SK-N-SH treated with all-trans-retinoic acid at 6 μM for 48 hours (cell line): ENCODE results near the gene METTL2B.

Source experiments
- ARNTL ChIP-seq: fragments of 450-650 bp; formaldehyde crosslinking; IDR thresholded peaks from 2 replicates; pipeline ENCODE4 v1.5.0; 2020; ENCODE audit warnings: low read depth, mild to moderate bottlenecking, moderate library complexity, borderline replicate concordance
- CSDC2 ChIP-seq: fragments of 250-450 bp; sonication (Bioruptor Pico); IDR thresholded peaks from 2 replicates; pipeline ENCODE4 v1.5.0; 2020; ENCODE audit warnings: mild to moderate bottlenecking, moderate library complexity
- OSR1 ChIP-seq: fragments of 250-450 bp; sonication (Bioruptor Pico); IDR thresholded peaks from 2 replicates; pipeline ENCODE4 v1.8.0; 2022; ENCODE audit warnings: moderate library complexity, mild to moderate bottlenecking, inconsistent platforms
- POU6F1 ChIP-seq: fragments of 250-450 bp; sonication (Bioruptor Pico); IDR thresholded peaks from 2 replicates; pipeline ENCODE4 v1.8.0; 2021; ENCODE audit warnings: low read depth, mild to moderate bottlenecking, moderate library complexity, borderline replicate concordance
- PPARA ChIP-seq: fragments of 250-450 bp; sonication (Bioruptor Pico); IDR thresholded peaks from 2 replicates; pipeline ENCODE4 v1.5.0; 2020; ENCODE audit warnings: mild to moderate bottlenecking, borderline replicate concordance
- TCF4 ChIP-seq: fragments of 250-450 bp; sonication (Bioruptor Pico); IDR thresholded peaks from 2 replicates; pipeline ENCODE4 v1.8.0; 2021; ENCODE audit warnings: mild to moderate bottlenecking, moderate library complexity, borderline replicate concordance
- TOX ChIP-seq: fragments of 250-450 bp; sonication (Bioruptor Pico); IDR thresholded peaks from 2 replicates; pipeline ENCODE4 v1.8.0; 2021; ENCODE audit warnings: mild to moderate bottlenecking, moderate library complexity, borderline replicate concordance
- ZFP3 ChIP-seq: fragments of 250-450 bp; sonication (Bioruptor Pico); IDR thresholded peaks from 2 replicates; pipeline ENCODE4 v1.5.0; 2020; ENCODE audit warnings: mild to moderate bottlenecking, moderate library complexity
- ZFP30 ChIP-seq: fragments of 450-650 bp; formaldehyde crosslinking; IDR thresholded peaks from 2 replicates; pipeline ENCODE4 v1.5.0; 2022; ENCODE audit warnings: mild to moderate bottlenecking, moderate library complexity
- ZNF565 ChIP-seq: fragments of 450-650 bp; formaldehyde crosslinking; conservative IDR thresholded peaks from 2 replicates; pipeline ENCODE4 v1.5.0; 2020; ENCODE audit warnings: low read depth, mild to moderate bottlenecking, moderate library complexity
- TF ChIP-seq, protein P1 (sequence below): fragments of 250-450 bp; sonication (Bioruptor Pico); IDR thresholded peaks from 2 replicates; pipeline ENCODE4 v1.8.0; 2020; ENCODE audit warnings: mild to moderate bottlenecking, moderate library complexity, borderline replicate concordance

- TF ChIP-seq ZFP3 (no peak), PPARA (no peak), TCF4 (CRISPR knock-in tag) (no peak), ARNTL (CRISPR knock-in tag) (no peak), ZFP30 (no peak), POU6F1 (CRISPR knock-in tag) (no peak), TOX (CRISPR knock-in tag) (no peak), CSDC2 (CRISPR knock-in tag) (no peak), OSR1 (CRISPR knock-in tag) (no peak), ZNF565 (CRISPR knock-in tag) (no peak)
- TF ChIP-seq, protein P1, sequence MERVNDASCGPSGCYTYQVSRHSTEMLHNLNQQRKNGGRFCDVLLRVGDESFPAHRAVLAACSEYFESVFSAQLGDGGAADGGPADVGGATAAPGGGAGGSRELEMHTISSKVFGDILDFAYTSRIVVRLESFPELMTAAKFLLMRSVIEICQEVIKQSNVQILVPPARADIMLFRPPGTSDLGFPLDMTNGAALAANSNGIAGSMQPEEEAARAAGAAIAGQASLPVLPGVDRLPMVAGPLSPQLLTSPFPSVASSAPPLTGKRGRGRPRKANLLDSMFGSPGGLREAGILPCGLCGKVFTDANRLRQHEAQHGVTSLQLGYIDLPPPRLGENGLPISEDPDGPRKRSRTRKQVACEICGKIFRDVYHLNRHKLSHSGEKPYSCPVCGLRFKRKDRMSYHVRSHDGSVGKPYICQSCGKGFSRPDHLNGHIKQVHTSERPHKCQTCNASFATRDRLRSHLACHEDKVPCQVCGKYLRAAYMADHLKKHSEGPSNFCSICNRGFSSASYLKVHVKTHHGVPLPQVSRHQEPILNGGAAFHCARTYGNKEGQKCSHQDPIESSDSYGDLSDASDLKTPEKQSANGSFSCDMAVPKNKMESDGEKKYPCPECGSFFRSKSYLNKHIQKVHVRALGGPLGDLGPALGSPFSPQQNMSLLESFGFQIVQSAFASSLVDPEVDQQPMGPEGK (CRISPR knock-in tag), result no peak
These were observed 30.2 kb upstream of the METTL2B start for GRCh38 chr7:128446306-128446705.
